ENCODE measurements around the gene FBXW2. TPM values are rescaled to one million over a fixed set of nuclear protein-coding genes. Genes with fewer than 3 reads are reported as not detected.

The FBXW2 gene
- total and polyA plus RNA-seq, 8 donors = 47.9 to 93.4 (median 50.9) TPM

DNA sequence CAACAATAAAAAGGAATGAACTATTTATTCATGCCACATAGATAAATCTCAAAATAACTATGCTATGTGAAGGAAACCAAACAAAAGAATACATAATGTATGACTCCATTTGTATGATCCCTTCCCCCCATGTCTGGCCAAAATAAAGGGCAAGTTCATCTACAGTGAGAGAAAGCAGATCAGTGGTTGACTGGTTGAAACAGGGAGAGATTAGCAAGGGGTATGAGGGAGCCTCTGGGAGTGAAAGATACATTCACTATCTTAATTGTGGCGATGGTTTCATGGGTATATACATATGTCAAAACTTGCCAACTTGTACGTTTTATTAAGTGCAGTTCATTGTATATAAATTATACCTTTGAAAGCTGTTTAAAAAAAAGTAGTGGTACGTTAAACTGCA lies 44.7 kb upstream of the FBXW2 start:
- TF ChIP-seq, protein P1, sequence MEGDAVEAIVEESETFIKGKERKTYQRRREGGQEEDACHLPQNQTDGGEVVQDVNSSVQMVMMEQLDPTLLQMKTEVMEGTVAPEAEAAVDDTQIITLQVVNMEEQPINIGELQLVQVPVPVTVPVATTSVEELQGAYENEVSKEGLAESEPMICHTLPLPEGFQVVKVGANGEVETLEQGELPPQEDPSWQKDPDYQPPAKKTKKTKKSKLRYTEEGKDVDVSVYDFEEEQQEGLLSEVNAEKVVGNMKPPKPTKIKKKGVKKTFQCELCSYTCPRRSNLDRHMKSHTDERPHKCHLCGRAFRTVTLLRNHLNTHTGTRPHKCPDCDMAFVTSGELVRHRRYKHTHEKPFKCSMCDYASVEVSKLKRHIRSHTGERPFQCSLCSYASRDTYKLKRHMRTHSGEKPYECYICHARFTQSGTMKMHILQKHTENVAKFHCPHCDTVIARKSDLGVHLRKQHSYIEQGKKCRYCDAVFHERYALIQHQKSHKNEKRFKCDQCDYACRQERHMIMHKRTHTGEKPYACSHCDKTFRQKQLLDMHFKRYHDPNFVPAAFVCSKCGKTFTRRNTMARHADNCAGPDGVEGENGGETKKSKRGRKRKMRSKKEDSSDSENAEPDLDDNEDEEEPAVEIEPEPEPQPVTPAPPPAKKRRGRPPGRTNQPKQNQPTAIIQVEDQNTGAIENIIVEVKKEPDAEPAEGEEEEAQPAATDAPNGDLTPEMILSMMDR (IDR thresholded peaks at IDR 0.05) = no peak
- peaks cover 8 to 38% of the 10 kb centered on the region in 2 donors for H3K4me1 ChIP-seq
- no peaks in the 10 kb centered on the region for H3K9me3 ChIP-seq
- no peaks in the 10 kb centered on the region for H3K27me3 ChIP-seq
- intact Hi-C loops (cut with DNase I) = no loop called here
- H3K27ac ChIP-seq = no peak overlapping the region
- ATAC-seq = no peak
- H3K4me3 ChIP-seq = no peak overlapping the region
- DNase-seq = no peak
- H3K36me3 ChIP-seq = peaks cover 0 to 30% of the 10 kb centered on the region in 2 donors

DNA sequence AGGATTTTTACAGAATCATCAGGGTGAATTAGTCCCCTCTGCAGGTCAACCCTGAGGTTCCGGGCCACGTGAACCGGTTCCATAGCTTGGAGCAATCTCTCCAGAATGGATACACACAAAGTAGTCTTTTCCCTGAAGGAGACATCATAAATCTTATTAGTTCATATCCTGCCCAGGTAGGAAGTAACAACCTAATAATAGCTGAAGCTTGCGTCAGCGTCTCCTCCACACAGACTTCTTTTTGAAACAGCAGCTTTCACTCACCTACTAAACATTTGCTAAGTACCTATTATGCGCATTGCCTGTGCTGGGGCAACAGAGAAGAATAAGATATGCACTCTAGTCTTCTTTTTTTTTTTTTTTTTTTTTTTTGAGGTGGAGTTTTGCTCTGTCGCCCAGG lies 40.1 kb upstream of the FBXW2 start:
- no peak for DNase-seq
- H3K9me3 ChIP-seq = no peaks in the 10 kb centered on the region
- no peak for ATAC-seq
- no peaks in the 10 kb centered on the region for H3K27me3 ChIP-seq
- H3K36me3 ChIP-seq = peaks cover 0 to 68% of the 10 kb centered on the region in 2 donors
- TF ChIP-seq, protein P1 (IDR thresholded peaks at IDR 0.05) = no peak
- H3K4me3 ChIP-seq = no peak overlapping the region
- H3K4me1 ChIP-seq = no peaks in the 10 kb centered on the region
- intact Hi-C loops (cut with DNase I) = no loop called here
- no peak overlapping the region for H3K27ac ChIP-seq

DNA sequence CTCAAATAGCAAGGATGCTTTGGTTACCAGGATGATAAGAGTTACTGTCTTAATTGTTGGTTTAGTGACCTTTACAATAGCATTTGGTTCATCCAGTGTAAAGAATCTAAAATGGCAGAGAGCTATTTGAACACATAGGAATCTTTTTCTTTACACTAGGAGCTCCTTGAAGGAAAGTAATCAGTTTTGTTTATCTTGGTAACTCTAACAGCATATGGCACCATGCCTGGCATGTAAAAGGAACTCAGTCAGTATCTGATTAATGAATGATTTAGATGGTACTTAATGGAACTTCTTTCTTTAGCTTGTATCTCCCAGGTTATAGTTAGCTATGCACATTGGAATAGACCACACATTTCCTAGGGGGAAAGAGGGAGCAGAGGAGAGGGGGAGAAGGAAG lies 39.6 kb upstream of the FBXW2 start:
- DNase-seq (no peak), ATAC-seq (peak; percentile 18)
- Histone ChIP-seq H3K36me3 (peaks cover 0 to 71% of the 10 kb centered on the region in 2 donors), H3K9me3 (no peaks in the 10 kb centered on the region), H3K27me3 (no peaks in the 10 kb centered on the region), H3K27ac (no peak overlapping the region), H3K4me1 (no peaks in the 10 kb centered on the region), H3K4me3 (no peak overlapping the region)
- intact Hi-C loops (cut with DNase I) = no loop called here
- TF ChIP-seq, protein P1 (IDR thresholded peaks at IDR 0.05) = no peak

DNA sequence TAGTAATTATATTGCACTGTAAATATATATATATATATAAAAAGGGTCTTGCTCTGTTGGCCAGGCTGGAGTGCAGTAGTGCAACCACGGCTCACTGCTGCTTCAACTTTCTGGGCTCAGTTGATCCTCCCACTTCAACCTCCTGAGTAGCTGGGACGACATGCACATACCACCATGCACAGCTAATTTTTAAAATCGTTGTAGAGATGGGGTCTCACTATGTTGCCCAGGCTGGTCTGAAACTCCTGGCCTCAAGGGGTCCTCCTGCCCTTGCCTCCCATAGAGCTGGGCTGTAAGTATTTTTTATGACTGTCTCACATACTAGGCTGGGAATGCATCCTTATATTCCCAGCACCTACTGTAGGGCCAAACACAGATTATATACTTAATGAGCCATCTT lies 37.6 kb upstream of the FBXW2 start:
- intact Hi-C loops (cut with DNase I) = no loop called here

DNA sequence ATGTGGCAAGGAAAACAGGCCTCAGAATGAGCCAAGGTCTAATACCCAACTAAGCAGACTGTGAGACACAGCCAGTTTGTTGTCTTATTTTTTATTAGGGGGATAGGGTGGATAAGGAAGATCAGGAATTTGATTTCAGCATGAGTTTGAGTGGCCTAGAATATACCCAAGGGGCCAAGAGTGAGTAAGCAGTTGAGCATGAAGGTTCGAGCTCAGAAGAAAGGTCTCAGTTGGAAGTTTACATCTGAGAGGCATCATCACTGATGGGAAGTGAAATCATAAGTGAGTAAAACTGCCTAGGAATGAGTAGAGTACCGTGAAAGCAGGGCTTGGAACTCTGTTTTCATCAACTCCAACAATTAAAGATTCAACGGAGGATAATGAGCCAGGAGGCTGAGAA lies 36.9 kb upstream of the FBXW2 start:
- Histone ChIP-seq H3K4me3 (no peak overlapping the region), H3K9me3 (no peaks in the 10 kb centered on the region), H3K36me3 (peaks cover 3 to 90% of the 10 kb centered on the region in 2 donors), H3K27ac (no peak overlapping the region), H3K4me1 (no peaks in the 10 kb centered on the region), H3K27me3 (no peaks in the 10 kb centered on the region)
- intact Hi-C loops (cut with DNase I) = no loop called here
- DNase-seq (no peak), ATAC-seq (no peak)
- TF ChIP-seq, protein P1 (IDR thresholded peaks at IDR 0.05) = no peak

More for the DNA sequence above, 37.6 kb upstream of the FBXW2 start:
- H3K4me3 ChIP-seq = no peak overlapping the region
- H3K27ac ChIP-seq = no peak overlapping the region
- TF ChIP-seq, protein P1 (IDR thresholded peaks at IDR 0.05) = no peak
- ATAC-seq = no peak
- H3K36me3 ChIP-seq = peaks cover 3 to 90% of the 10 kb centered on the region in 2 donors
- H3K27me3 ChIP-seq = no peaks in the 10 kb centered on the region
- H3K4me1 ChIP-seq = no peaks in the 10 kb centered on the region
- no peak for DNase-seq
- no peaks in the 10 kb centered on the region for H3K9me3 ChIP-seq

Measured in left lung (tissue), 10 donors.